ENCODE measurements around the gene HSPB1.
A peak's percentile ranks its signal among the peaks of the same experiment; 100 is the strongest.
"Not testable (repeated sequence)": the region's sequence is repeated elsewhere in the genome, so short reads cannot be mapped to it uniquely, and the experiment has no call there.

The HSPB1 gene

GRCh38 chr7:76281706-76282343, 20.6 kb upstream of the HSPB1 start:
- DNase-seq (ENCODE audit: low spot score) = no peak

GRCh38 chr7:76282344-76283253, 19.9 kb upstream of the HSPB1 start:
- peak; percentile 61 for DNase-seq (ENCODE audit: low spot score)

GRCh38 chr7:76283254-76284159, 19.0 kb upstream of the HSPB1 start:
- no peak for DNase-seq (ENCODE audit: low spot score)

- no peak for DNase-seq (ENCODE audit: low spot score)
These were observed 16.7 kb upstream of the HSPB1 start for GRCh38 chr7:76285604-76286374.

GRCh38 chr7:76286842-76287403, 15.6 kb upstream of the HSPB1 start:
- no peak for DNase-seq (ENCODE audit: low spot score)

- not testable (repeated sequence) for DNase-seq (ENCODE audit: low spot score)
These were observed 11.6 kb upstream of the HSPB1 start for GRCh38 chr7:76290847-76291350.

- peak; percentile 82 for DNase-seq (ENCODE audit: low spot score)
These were observed 10.9 kb upstream of the HSPB1 start for GRCh38 chr7:76291351-76292212.

GRCh38 chr7:76292213-76292573, 10.3 kb upstream of the HSPB1 start:
- DNase-seq (ENCODE audit: low spot score) = no peak

GRCh38 chr7:76292911-76293310, 9.6 kb upstream of the HSPB1 start:
- DNase-seq (ENCODE audit: low spot score) = not testable (repeated sequence)

- DNase-seq (ENCODE audit: low spot score) = no peak
These were observed 9.0 kb upstream of the HSPB1 start for GRCh38 chr7:76293407-76293901.

- DNase-seq (ENCODE audit: low spot score) = no peak
These were observed 8.0 kb upstream of the HSPB1 start for GRCh38 chr7:76294344-76295024.

GRCh38 chr7:76296743-76297740, 5.4 kb upstream of the HSPB1 start:
- DNase-seq (ENCODE audit: low spot score) = no peak

- no peak for DNase-seq (ENCODE audit: low spot score)
These were observed 2.2 kb upstream of the HSPB1 start for GRCh38 chr7:76300166-76300731.

- no peak for DNase-seq (ENCODE audit: low spot score)
These were observed 1.5 kb upstream of the HSPB1 start for GRCh38 chr7:76301000-76301399.

GRCh38 chr7:76303202-76304147, 1.0 kb downstream of the HSPB1 start:
- peak; percentile 76 for DNase-seq (ENCODE audit: low spot score)

- DNase-seq (ENCODE audit: low spot score) = no peak
These were observed 2.5 kb downstream of the HSPB1 start for GRCh38 chr7:76304888-76305375.

All from HuH-7.5 (cell line).